Dermis microvascular lymphatic vessel endothelial cell (primary cell): ENCODE results near the gene TAF3. TPM values are rescaled to one million over a fixed set of nuclear protein-coding genes. Genes with fewer than 3 reads are reported as not detected.

Experiments
- DNase-seq, 2 donors: peaks; one replicate each; pipeline versions ENCODE4 v3.0.0 to v3.0.0-alpha.2; 2010; ENCODE audit warnings: low read depth in 2 of 2
- total RNA-seq: library from RNA; depleted of rRNA; stranded (reverse); fragments of >200 nt; gene quantifications from 2 replicates; pipeline ENCODE4 v1.2.1, GENCODE V29; 2014

TAF3 gene
- total RNA-seq, 1 donor from 2014 or later: 1.0 TPM

- peak in 1 of 2 donors; percentile 23 for DNase-seq
These were observed 148.7 kb downstream of the TAF3 start for GRCh38 chr10:7967035-7967434.

- DNase-seq: no peak
These were observed 150.3 kb downstream of the TAF3 start for GRCh38 chr10:7968510-7969112.

- DNase-seq: peak in 1 of 2 donors; percentile 80
These were observed 151.3 kb downstream of the TAF3 start for GRCh38 chr10:7969623-7970022.

GRCh38 chr10:7971949-7972348, 153.6 kb downstream of the TAF3 start:
- DNase-seq: peak; percentile 33 to 64

GRCh38 chr10:7972367-7972766, 154.1 kb downstream of the TAF3 start:
- no peak for DNase-seq

GRCh38 chr10:7980196-7980595, 161.9 kb downstream of the TAF3 start:
- DNase-seq: no peak

- DNase-seq: no peak
These were observed 164.4 kb downstream of the TAF3 start for GRCh38 chr10:7982727-7983126.

GRCh38 chr10:7984325-7984724, 166.0 kb downstream of the TAF3 start:
- no peak for DNase-seq

GRCh38 chr10:7984896-7985295, 166.6 kb downstream of the TAF3 start:
- DNase-seq: no peak

- DNase-seq: peak in 1 of 2 donors; percentile 11
These were observed 168.5 kb downstream of the TAF3 start for GRCh38 chr10:7986851-7987250.

GRCh38 chr10:7988989-7989388, 170.7 kb downstream of the TAF3 start:
- DNase-seq: no peak

GRCh38 chr10:7998831-7999230, 180.5 kb downstream of the TAF3 start:
- peak; percentile 24 to 65 for DNase-seq

- no peak for DNase-seq
These were observed 186.2 kb downstream of the TAF3 start for GRCh38 chr10:8004469-8005000.

GRCh38 chr10:8006274-8006999, 188.1 kb downstream of the TAF3 start:
- no peak for DNase-seq

GRCh38 chr10:8009031-8009430, 190.7 kb downstream of the TAF3 start:
- no peak for DNase-seq

- no peak for DNase-seq
These were observed 194.7 kb downstream of the TAF3 start for GRCh38 chr10:8013006-8013405.

- DNase-seq: no peak
These were observed 195.3 kb downstream of the TAF3 start for GRCh38 chr10:8013619-8014018.

GRCh38 chr10:8014649-8015048, 196.3 kb downstream of the TAF3 start:
- no peak for DNase-seq

GRCh38 chr10:8017277-8017676, 199.0 kb downstream of the TAF3 start:
- DNase-seq: peak in 1 of 2 donors; percentile 8

GRCh38 chr10:8023321-8023720, 205.0 kb downstream of the TAF3 start:
- DNase-seq: no peak

GRCh38 chr10:8023851-8024250, 205.5 kb downstream of the TAF3 start:
- no peak for DNase-seq

- DNase-seq: no peak
These were observed 208.3 kb downstream of the TAF3 start for GRCh38 chr10:8026349-8027259.
